Hepatocyte (in vitro differentiated cells): Measurements from ENCODE around the gene SGSM1. TPM values are rescaled to one million over a fixed set of nuclear protein-coding genes. Genes with fewer than 3 reads are reported as not detected.

Source experiments
- DNase-seq: peaks from one replicate; pipeline ENCODE4 v3.0.0-alpha.2; 2016; ENCODE audit warnings: low spot score
- H2AFZ ChIP-seq: fragments of 200-600 bp; sonication (generic); 2 replicates; pipeline ENCODE4 v1.6.0; 2016; ENCODE audit warnings: antibody characterized with exemption, mild to moderate bottlenecking
- H3K27ac ChIP-seq: fragments of 200-600 bp; sonication (generic); 2 replicates; pipeline ENCODE4 v1.5.1; 2016; ENCODE audit warnings: mild to moderate bottlenecking
- H3K27me3 ChIP-seq: fragments of 200-600 bp; sonication (generic); 2 replicates; pipeline ENCODE4 v1.6.1; 2016
- H3K36me3 ChIP-seq: fragments of 200-600 bp; sonication (generic); replicated peaks from 2 replicates; pipeline ENCODE4 v1.5.1; 2016; ENCODE audit warnings: low read depth; ENCODE audit not compliant: insufficient read depth
- H3K4me1 ChIP-seq: fragments of 200-600 bp; sonication (generic); 2 replicates; pipeline ENCODE4 v1.5.1; 2016; ENCODE audit warnings: mild to moderate bottlenecking, moderate library complexity; ENCODE audit not compliant: insufficient read depth
- H3K4me2 ChIP-seq: fragments of 200-600 bp; sonication (generic); 2 replicates; pipeline ENCODE4 v1.6.0; 2016
- H3K4me3 ChIP-seq: fragments of 200-600 bp; sonication (generic); 2 replicates; pipeline ENCODE4 v1.5.1; 2016; ENCODE audit warnings: mild to moderate bottlenecking
- H3K79me2 ChIP-seq: fragments of 200-600 bp; sonication (generic); 2 replicates; pipeline ENCODE4 v1.6.0; 2017; ENCODE audit warnings: mild to moderate bottlenecking
- H3K9me2 ChIP-seq: fragments of 200-600 bp; sonication (generic); replicated peaks from 2 replicates; pipeline ENCODE4 v1.6.0; 2017; ENCODE audit warnings: mild to moderate bottlenecking; ENCODE audit not compliant: insufficient read depth
- H3K9me3 ChIP-seq: fragments of 200-600 bp; sonication (generic); 2 replicates; pipeline ENCODE4 v1.5.1; 2016; ENCODE audit warnings: low read depth, mild to moderate bottlenecking
- H4K20me1 ChIP-seq: fragments of 200-600 bp; sonication (generic); 2 replicates; pipeline ENCODE4 v1.6.0; 2016; ENCODE audit warnings: mild to moderate bottlenecking; ENCODE audit not compliant: insufficient read depth, poor library complexity, severe bottlenecking
- CTCF ChIP-seq: fragments of 200-600 bp; sonication (generic); IDR thresholded peaks from 2 replicates; pipeline ENCODE4 v1.5.1; 2016; ENCODE audit warnings: antibody characterized with exemption, mild to moderate bottlenecking; ENCODE audit not compliant: poor library complexity
- EZH2 ChIP-seq: fragments of 200-600 bp; sonication (generic); IDR thresholded peaks from 2 replicates; pipeline ENCODE4 v1.6.1; 2016; ENCODE audit warnings: antibody characterized with exemption, mild to moderate bottlenecking, borderline replicate concordance
- EZH2phosphoT487 ChIP-seq: fragments of 200-600 bp; sonication (generic); IDR thresholded peaks from one replicate; pipeline ENCODE4 v1.6.1; 2018; ENCODE audit warnings: antibody characterized with exemption, mild to moderate bottlenecking, low read depth, moderate library complexity; ENCODE audit not compliant: unreplicated experiment, severe bottlenecking
- WGBS: methylation state at CpG from one replicate; pipeline ENCODE4 v1.1.6; 2016; ENCODE audit warnings: low lambda C conversion rate; ENCODE audit errors: missing lambda C conversion rate; 5-methylcytosine and 5-hydroxymethylcytosine counted together
- polyA plus RNA-seq: library from polyadenylated mRNA; unstranded; fragments of >200 nt; fragmentation: Nextera tagmentation; extraction: Ambion mirVana; gene quantifications from 2 replicates; pipeline ENCODE4 v1.2.1, GENCODE V29; 2016
- total RNA-seq: library from RNA; depleted of rRNA; stranded (reverse); fragments of >200 nt; gene quantifications from 2 replicates; pipeline ENCODE4 v1.2.3, GENCODE V29; 2014

The SGSM1 gene
- total and polyA plus RNA-seq, 2 experiments from 2014 or later = 1.7 to 3.5 TPM

GRCh38 chr22:24843048-24843447 lies 37.0 kb downstream of the SGSM1 start:
- 85% methylated on average over 3 of the region's 3 CpGs for WGBS
- H2AFZ ChIP-seq = no peak overlapping the region
- no peak for DNase-seq
- no peak overlapping the region for H3K4me2 ChIP-seq
- no peak overlapping the region for H3K27ac ChIP-seq
- no peaks in the 10 kb centered on the region for H3K27me3 ChIP-seq
- H3K36me3 ChIP-seq = no peaks in the 10 kb centered on the region
- no peaks in the 10 kb centered on the region for H4K20me1 ChIP-seq
- no peak overlapping the region for H3K4me3 ChIP-seq
- TF ChIP-seq EZH2 (no peak), EZH2phosphoT487 (no peak), CTCF (no peak)
- H3K9me3 ChIP-seq = no peaks in the 10 kb centered on the region
- H3K79me2 ChIP-seq = no peaks in the 10 kb centered on the region
- no peaks in the 10 kb centered on the region for H3K4me1 ChIP-seq
- no peaks in the 10 kb centered on the region for H3K9me2 ChIP-seq

- H3K27me3 ChIP-seq = no peaks in the 10 kb centered on the region
- 87% methylated on average over 13 of the region's 13 CpGs for WGBS
- no peaks in the 10 kb centered on the region for H4K20me1 ChIP-seq
- no peaks in the 10 kb centered on the region for H3K36me3 ChIP-seq
- H3K4me2 ChIP-seq = no peak overlapping the region
- no peaks in the 10 kb centered on the region for H3K9me3 ChIP-seq
- H2AFZ ChIP-seq = no peak overlapping the region
- DNase-seq = no peak
- no peak for TF ChIP-seq EZH2
- no peak for TF ChIP-seq EZH2phosphoT487
- no peak for TF ChIP-seq CTCF
- no peaks in the 10 kb centered on the region for H3K4me1 ChIP-seq
- no peaks in the 10 kb centered on the region for H3K79me2 ChIP-seq
- no peak overlapping the region for H3K4me3 ChIP-seq
- H3K27ac ChIP-seq = no peak overlapping the region
- no peaks in the 10 kb centered on the region for H3K9me2 ChIP-seq
Measured at GRCh38 chr22:24845041-24845898, 39.3 kb downstream of the SGSM1 start.

GRCh38 chr22:24847490-24847889 lies 41.5 kb downstream of the SGSM1 start:
- TF ChIP-seq EZH2phosphoT487 (no peak), EZH2 (no peak), CTCF (no peak)
- Histone ChIP-seq H4K20me1 (no peaks in the 10 kb centered on the region), H3K9me2 (no peaks in the 10 kb centered on the region), H3K36me3 (no peaks in the 10 kb centered on the region), H3K27ac (no peak overlapping the region), H3K4me3 (no peak overlapping the region), H3K79me2 (no peaks in the 10 kb centered on the region), H3K4me2 (no peak overlapping the region), H3K4me1 (no peaks in the 10 kb centered on the region), H3K9me3 (no peaks in the 10 kb centered on the region), H2AFZ (no peak overlapping the region), H3K27me3 (no peaks in the 10 kb centered on the region)
- DNase-seq = no peak
- 97% methylated on average over 14 of the region's 14 CpGs for WGBS
